GM19438 (cell line): ENCODE data around the gene FBXO21.

ENCODE experiments used
- ATAC-seq: cut with Tn5 transposase; IDR thresholded peaks from one replicate; pipeline ENCODE4 v1.9.1; 2021; ENCODE audit warnings: low read depth; ENCODE audit not compliant: unreplicated experiment

FBXO21 gene

DNA sequence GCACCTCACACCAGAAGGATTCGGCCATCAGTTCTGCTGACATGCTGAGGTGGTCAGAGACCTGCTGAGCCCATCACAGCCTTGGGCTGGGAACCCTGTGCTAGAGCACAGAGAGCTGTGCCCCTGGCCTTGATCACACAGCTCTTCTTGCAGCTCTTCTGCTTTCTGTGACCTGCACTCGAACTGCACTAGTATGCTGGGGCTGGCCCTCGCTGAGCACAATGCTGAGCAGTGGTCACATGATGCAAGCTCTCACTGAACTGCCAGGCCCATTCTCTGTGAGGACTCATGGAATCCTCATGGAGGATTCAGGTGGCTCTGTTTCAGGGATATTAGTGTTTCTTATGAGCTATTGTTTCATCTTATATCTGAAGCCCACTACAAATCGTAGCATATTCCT lies 22.5 kb downstream of the FBXO21 start:
- no peak for ATAC-seq

GRCh38 chr12:117166107-117166506 lies 24.2 kb downstream of the FBXO21 start:
- ATAC-seq: no peak

DNA sequence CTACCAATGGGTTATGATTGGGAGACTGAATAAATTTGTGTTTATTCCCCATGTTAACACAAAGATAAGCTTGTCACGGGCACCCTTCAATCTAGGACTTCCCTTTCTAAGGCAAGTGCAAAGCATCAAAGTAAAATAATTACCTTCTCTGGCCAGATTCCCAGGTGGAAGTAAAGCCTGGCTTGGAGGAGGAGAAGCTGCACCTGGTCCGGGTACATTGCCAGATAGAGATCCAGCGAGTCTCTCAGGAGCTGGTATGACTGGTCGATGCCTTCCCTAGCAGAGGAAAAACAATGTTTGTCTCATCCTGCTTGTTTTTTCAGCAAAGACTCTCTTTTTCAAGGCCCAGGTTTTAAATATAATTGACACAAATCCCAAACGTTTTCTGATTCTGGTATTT lies 24.9 kb downstream of the FBXO21 start:
- ATAC-seq: no peak

DNA sequence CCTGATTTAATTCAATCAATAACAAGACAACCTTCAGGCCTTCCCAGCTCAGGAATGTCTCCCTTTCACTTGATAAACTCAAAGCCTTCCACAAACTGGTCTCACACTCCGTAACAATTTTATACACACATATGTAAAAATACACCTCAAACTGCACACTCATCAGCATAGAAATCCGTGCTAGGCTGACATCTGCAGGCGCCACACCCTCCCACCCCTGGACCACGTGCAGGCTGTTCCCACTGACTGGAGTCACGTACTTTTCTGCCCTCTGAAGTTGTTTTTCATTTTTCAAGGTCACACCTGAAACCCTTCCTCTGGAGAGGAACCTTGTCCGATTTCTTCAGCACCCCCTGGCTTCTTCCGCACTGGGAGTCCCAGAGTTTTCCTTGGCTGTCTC lies 27.6 kb downstream of the FBXO21 start:
- no peak for ATAC-seq

- ATAC-seq: no peak
Measured at GRCh38 chr12:117162167-117162539, 28.1 kb downstream of the FBXO21 start.

- no peak for ATAC-seq
Measured at GRCh38 chr12:117161460-117162166, 28.7 kb downstream of the FBXO21 start.

DNA sequence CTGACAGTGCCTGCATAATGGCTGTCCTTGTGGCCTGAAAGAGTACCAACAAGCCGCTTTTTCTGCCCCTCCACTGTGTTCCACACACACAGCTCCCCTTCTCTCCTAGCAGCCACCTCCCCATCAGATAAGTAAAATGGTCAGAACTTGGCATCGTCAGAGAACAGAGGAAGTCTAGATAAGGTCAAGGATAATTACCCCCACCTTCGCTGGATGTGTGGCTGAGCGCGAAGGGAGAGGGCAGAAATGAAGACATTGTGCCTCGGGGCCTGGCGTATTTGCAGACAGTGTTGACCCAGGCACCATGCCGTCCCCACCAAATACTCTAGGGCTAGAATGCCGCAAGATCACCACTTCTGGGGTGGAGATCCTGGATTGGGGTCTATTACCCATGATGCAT lies 30.6 kb downstream of the FBXO21 start:
- no peak for ATAC-seq

- ATAC-seq: no peak
Measured at GRCh38 chr12:117158911-117159553, 31.2 kb downstream of the FBXO21 start.

- ATAC-seq: no peak
Measured at GRCh38 chr12:117158096-117158495, 32.2 kb downstream of the FBXO21 start.

- ATAC-seq: peak; percentile 92
Measured at GRCh38 chr12:117155278-117156060, 34.8 kb downstream of the FBXO21 start.

DNA sequence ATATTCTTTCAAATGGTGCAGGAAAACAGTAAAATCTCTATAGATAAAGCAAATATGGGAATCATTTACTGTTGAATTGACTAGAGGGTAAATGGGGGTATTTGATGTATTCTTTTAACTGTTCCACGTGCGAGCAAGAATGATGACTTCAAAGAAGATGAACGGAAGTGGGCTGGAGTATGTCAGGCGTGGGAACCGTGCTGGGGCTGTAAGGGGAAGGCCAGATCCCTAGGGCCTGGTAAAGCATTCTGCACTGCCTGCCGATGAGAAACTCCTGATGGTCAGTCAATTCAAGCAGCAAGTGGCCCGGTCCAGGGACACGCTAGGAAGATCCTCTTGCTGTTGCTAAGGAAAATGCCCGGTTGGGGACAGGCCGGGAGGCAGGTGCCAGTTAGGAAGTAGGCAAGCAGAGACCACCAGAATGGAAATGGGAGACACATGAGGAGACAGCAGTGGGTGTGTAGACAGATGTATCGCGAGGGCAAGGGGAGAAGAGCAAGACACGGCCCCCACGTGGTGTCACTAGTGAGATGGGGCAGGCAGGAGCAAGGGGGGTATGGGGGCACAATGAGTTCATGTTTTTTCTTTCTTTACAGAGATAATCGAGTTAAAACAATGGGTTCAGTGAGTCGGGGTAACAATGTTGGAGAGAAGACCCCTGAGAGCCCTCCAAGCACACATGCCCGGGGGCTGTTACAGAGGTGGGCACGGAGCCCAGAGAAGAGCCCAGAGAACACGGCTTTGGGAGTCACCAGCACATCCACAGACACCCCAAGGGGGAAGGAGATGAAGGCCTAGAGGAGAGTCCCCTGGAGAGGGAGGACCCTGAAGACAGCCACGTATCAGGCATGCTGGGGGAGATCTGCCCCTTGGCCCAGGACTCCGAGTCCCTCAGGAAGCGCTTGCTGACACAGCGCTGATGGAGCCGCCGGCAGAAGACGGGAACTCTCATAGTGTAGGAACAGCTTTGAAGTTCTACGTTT lies 37.2 kb downstream of the FBXO21 start:
- no peak for ATAC-seq

GRCh38 chr12:117151403-117152031 lies 38.8 kb downstream of the FBXO21 start:
- no peak for ATAC-seq

GRCh38 chr12:117149431-117149830 lies 40.8 kb downstream of the FBXO21 start:
- no peak for ATAC-seq

GRCh38 chr12:117148642-117149041 lies 41.6 kb downstream of the FBXO21 start:
- no peak for ATAC-seq

DNA sequence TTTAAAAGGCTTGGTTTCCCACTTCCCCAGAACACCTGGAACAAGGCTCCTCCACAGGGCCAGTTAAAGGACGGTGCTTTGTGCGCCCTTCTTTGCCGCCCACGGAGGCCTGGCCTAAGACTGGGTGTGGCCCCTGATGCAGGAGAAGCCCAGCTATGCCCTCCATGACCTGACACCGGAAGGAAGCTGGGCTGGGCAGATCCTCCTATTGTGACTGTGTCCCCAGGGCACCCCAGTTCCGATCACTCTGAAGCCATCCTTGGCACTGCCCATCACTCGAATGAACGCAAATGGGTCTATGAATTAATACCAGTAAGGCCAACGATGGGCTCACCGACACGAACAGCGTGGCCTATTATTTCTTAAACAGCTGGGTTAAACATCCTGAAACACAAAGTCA lies 42.6 kb downstream of the FBXO21 start:
- ATAC-seq: no peak

DNA sequence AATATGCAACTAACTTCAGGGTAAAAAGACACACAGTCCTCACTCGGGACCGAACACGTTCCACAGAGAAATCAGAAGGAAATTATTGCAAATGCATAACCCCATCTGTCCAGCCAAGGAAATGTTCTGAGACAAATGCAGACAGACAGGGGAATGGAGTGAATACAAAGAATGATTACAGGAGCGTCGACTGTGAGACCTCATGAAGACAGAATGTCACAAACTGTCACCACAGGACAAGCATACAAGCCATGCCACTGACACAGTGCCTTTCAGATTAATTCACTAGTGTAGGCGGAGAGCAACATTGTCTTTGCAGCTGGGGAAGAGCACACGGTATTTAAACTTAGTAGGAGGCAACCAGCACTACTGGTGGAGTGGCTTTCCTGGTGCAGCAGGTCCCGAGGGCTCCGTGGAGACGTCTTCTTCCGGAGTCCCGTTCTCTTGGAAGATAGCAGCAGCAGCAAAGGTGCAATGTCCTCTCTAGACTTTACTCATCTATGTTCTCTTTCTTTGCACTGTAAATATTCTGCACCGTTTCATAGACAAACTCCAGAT lies 44.6 kb downstream of the FBXO21 start:
- no peak for ATAC-seq

DNA sequence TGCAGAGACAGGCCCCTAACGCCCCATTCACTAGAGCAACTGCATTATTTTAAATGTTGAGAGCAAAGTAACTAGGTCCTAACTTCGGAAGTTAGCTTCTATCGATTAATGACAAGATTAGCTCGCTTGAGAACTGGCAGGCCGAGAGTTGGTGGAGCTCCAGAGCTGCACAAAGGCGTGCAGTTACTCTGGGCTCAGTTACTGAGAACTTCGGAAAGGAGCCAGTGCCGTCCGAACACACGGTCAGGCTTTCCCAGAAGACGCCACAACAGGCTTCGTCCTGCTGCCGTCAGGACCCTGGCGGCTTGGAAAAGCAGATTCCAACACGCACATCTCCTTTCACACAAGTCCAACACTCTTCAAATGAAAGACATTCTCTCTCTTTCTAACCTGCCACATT lies 45.7 kb downstream of the FBXO21 start:
- no peak for ATAC-seq

GRCh38 chr12:117143008-117143532 lies 47.2 kb downstream of the FBXO21 start:
- no peak for ATAC-seq

- ATAC-seq: peak; percentile 61
Measured at GRCh38 chr12:117142094-117142493, 48.2 kb downstream of the FBXO21 start.
